CD14-positive monocyte (primary cell): ENCODE data around the gene TMEM140. TPM values are rescaled to one million over a fixed set of nuclear protein-coding genes. Genes with fewer than 3 reads are reported as not detected.
A peak's percentile ranks its signal among the peaks of the same experiment; 100 is the strongest.

ENCODE experiments used
- DNase-seq, 3 donors: peaks; one replicate each; pipeline ENCODE4 v3.0.0-alpha.2; 2011 to 2022
- H2AFZ ChIP-seq: 2 replicates; pipeline ENCODE4 v1.6.0; 2012; ENCODE audit warnings: mild to moderate bottlenecking, low read depth, low read length, inconsistent platforms; ENCODE audit not compliant: insufficient read depth, poor library complexity, severe bottlenecking
- H3K27ac ChIP-seq, 2 donors: 1 replicate in 1 of 2; 2 replicates in 1 of 2; pipeline ENCODE4 v1.5.1; 2012 to 2013; ENCODE audit warnings: low read length in 2 of 2, control low read depth in 1 of 2, inconsistent platforms in 1 of 2, low read depth in 1 of 2, mild to moderate bottlenecking in 1 of 2
- H3K27me3 ChIP-seq, 2 donors: one replicate each; pipeline versions ENCODE4 v1.6.0 to v1.6.1; 2011 to 2013; ENCODE audit warnings: low read length in 2 of 2; ENCODE audit not compliant: control insufficient read depth in 2 of 2, insufficient read depth in 2 of 2
- H3K36me3 ChIP-seq, 2 donors: replicated peaks in 1 of 2; 1 replicate in 1 of 2; 2 replicates in 1 of 2; pipeline versions ENCODE4 v1.5.1 to v1.6.1; 2012 to 2013; ENCODE audit warnings: low read length in 2 of 2, control low read depth in 1 of 2, inconsistent platforms in 1 of 2, mild to moderate bottlenecking in 1 of 2; ENCODE audit not compliant: insufficient read depth in 2 of 2, control insufficient read depth in 1 of 2
- H3K4me1 ChIP-seq, 2 donors: 1 replicate in 1 of 2; 2 replicates in 1 of 2; pipeline versions ENCODE4 v1.5.1 to v1.6.1; 2012 to 2013; ENCODE audit warnings: low read length in 2 of 2, control low read depth in 1 of 2, inconsistent platforms in 1 of 2, mild to moderate bottlenecking in 1 of 2, moderate library complexity in 1 of 2; ENCODE audit not compliant: insufficient read depth in 2 of 2, control insufficient read depth in 1 of 2
- H3K4me2 ChIP-seq: replicated peaks from 2 replicates; pipeline ENCODE3; 2012; ENCODE audit warnings: low read length, moderate library complexity, mild to moderate bottlenecking; ENCODE audit not compliant: poor library complexity, severe bottlenecking; ENCODE audit errors: extremely low read depth
- H3K4me3 ChIP-seq, 3 experiments: fragments of 200-600 bp in 1 of 3; sonication (generic) in 1 of 3; replicated peaks in 1 of 3; 1 replicate in 2 of 3; 2 replicates in 1 of 3; pipeline ENCODE4 v1.5.1; 2011 to 2013; ENCODE audit warnings: low read length in 3 of 3, mild to moderate bottlenecking in 3 of 3, control low read depth in 2 of 3, low read depth in 2 of 3, inconsistent platforms in 1 of 3, moderate library complexity in 1 of 3
- H3K79me2 ChIP-seq: 2 replicates; pipeline ENCODE4 v1.6.0; 2012; ENCODE audit warnings: mild to moderate bottlenecking, control low read depth, inconsistent platforms, low read length, moderate library complexity; ENCODE audit not compliant: insufficient read depth
- H3K9ac ChIP-seq: 2 replicates; pipeline ENCODE4 v1.6.0; 2017; ENCODE audit warnings: low read length, mild to moderate bottlenecking; ENCODE audit not compliant: insufficient read depth, poor library complexity, severe bottlenecking
- H3K9me3 ChIP-seq, 2 donors: replicated peaks in 1 of 2; 1 replicate in 1 of 2; 2 replicates in 1 of 2; pipeline versions ENCODE4 v1.5.1 to v1.6.1; 2012 to 2013; ENCODE audit warnings: low read length in 2 of 2, control low read depth in 1 of 2; ENCODE audit not compliant: control insufficient read depth in 1 of 2, insufficient read depth in 1 of 2
- H4K20me1 ChIP-seq: 2 replicates; pipeline ENCODE4 v1.6.0; 2012; ENCODE audit warnings: mild to moderate bottlenecking, low read length, control low read depth, moderate library complexity; ENCODE audit not compliant: insufficient read depth
- H3K27ac Mint-ChIP-seq, 7 donors: one replicate each; pipeline ENCODE4 v1.8.0; 2020; ENCODE audit warnings: mild to moderate bottlenecking in 7 of 7, mixed read lengths in 7 of 7, moderate library complexity in 6 of 7, inconsistent platforms in 2 of 7
- H3K27me3 Mint-ChIP-seq, 3 donors: one replicate each; pipeline ENCODE4 v1.8.0; 2021 to 2022; ENCODE audit warnings: low read depth in 3 of 3, mild to moderate bottlenecking in 3 of 3, mixed read lengths in 3 of 3, moderate library complexity in 3 of 3, inconsistent platforms in 1 of 3
- H3K36me3 Mint-ChIP-seq, 2 donors: one replicate each; pipeline ENCODE4 v1.8.0; 2020; ENCODE audit warnings: mixed read lengths in 2 of 2, inconsistent platforms in 1 of 2, mild to moderate bottlenecking in 1 of 2
- H3K4me1 Mint-ChIP-seq: one replicate; pipeline ENCODE4 v1.8.0; 2020; ENCODE audit warnings: mild to moderate bottlenecking, mixed read lengths
- H3K4me3 Mint-ChIP-seq, 2 donors: one replicate each; pipeline ENCODE4 v1.8.0; 2020; ENCODE audit warnings: mild to moderate bottlenecking in 2 of 2, mixed read lengths in 2 of 2, moderate library complexity in 1 of 2
- H3K9me3 Mint-ChIP-seq, 7 donors: one replicate each; pipeline ENCODE4 v1.8.0; 2020 to 2022; ENCODE audit warnings: mixed read lengths in 7 of 7, mild to moderate bottlenecking in 6 of 7, moderate library complexity in 6 of 7, inconsistent platforms in 2 of 7
- CTCF ChIP-seq: fragments of 200-600 bp; IDR thresholded peaks from one replicate; pipeline ENCODE4 v1.8.0; 2022; ENCODE audit warnings: antibody characterized with exemption, mild to moderate bottlenecking
- WGBS: methylation state at CpG from one replicate; pipeline ENCODE4 v1.1.5; 2013; ENCODE audit warnings: missing lambda C conversion rate; ENCODE audit not compliant: insufficient coverage; 5-methylcytosine and 5-hydroxymethylcytosine counted together
- intact Hi-C, 2 donors: fragments of 100-400 bp; cut with micrococcal nuclease; formaldehyde crosslinking; loops; one replicate each; pipeline versions ENCODE4 v1.15.0 to v1.15.1; 2023
- polyA plus RNA-seq, 3 donors: library from polyadenylated mRNA; depleted of rRNA in 1 of 3; unstranded in 2 of 3; stranded (reverse) in 1 of 3; fragments of 300-500 nt in 2 of 3; fragments of >200 nt in 1 of 3; fragmentation: Illumina TruSeq in 2 of 3; gene quantifications; 1 replicate in 2 of 3; 2 replicates in 1 of 3; pipeline ENCODE4 v1.2.3, GENCODE V29; 2012 to 2021

TMEM140 gene
- polyA plus RNA-seq, 3 donors = 2.9 to 14.7 (median 10.6) TPM

GRCh38 chr7:135143885-135144668, 3.8 kb upstream of the TMEM140 start:
- no peaks in the 10 kb centered on the region for H3K9me3 Mint-ChIP-seq
- peaks cover 0 to 2% (median 0%) of the 10 kb centered on the region in 3 donors for H3K27me3 Mint-ChIP-seq
- H3K36me3 ChIP-seq = no peaks in the 10 kb centered on the region
- H3K4me3 Mint-ChIP-seq = no peak overlapping the region
- peaks cover 0 to 3% of the 10 kb centered on the region in 2 donors for H3K36me3 Mint-ChIP-seq
- H4K20me1 ChIP-seq = no peaks in the 10 kb centered on the region
- no peak overlapping the region for H3K4me2 ChIP-seq
- DNase-seq = no peak
- no peaks in the 10 kb centered on the region for H3K27me3 ChIP-seq
- H3K4me3 ChIP-seq = no peak overlapping the region
- intact Hi-C loops = no loop called here
- WGBS = 100% methylated on average over 1 of the region's 3 CpGs
- no peak overlapping the region for H3K27ac ChIP-seq
- no peak overlapping the region for H3K9ac ChIP-seq
- peaks cover 12% of the 10 kb centered on the region for H3K79me2 ChIP-seq
- H2AFZ ChIP-seq = no peak overlapping the region
- TF ChIP-seq CTCF = no peak
- H3K4me1 Mint-ChIP-seq = peaks cover 24% of the 10 kb centered on the region
- H3K9me3 ChIP-seq = no peaks in the 10 kb centered on the region
- H3K27ac Mint-ChIP-seq = peak overlapping the region in 1 of 7 donors; percentile 70
- peaks cover 19 to 21% of the 10 kb centered on the region in 2 donors for H3K4me1 ChIP-seq

- Histone ChIP-seq H3K9ac (peak overlapping the region; percentile 81), H2AFZ (peak overlapping the region; percentile 87), H3K79me2 (peaks cover 34% of the 10 kb centered on the region), H3K9me3 (no peaks in the 10 kb centered on the region), H3K4me1 (peaks cover 50 to 54% of the 10 kb centered on the region in 2 donors), H3K27ac (peak overlapping the region; percentile 89 to 99), H3K4me3 (peak overlapping the region; percentile 68 to 98 (median 81)), H3K36me3 (no peaks in the 10 kb centered on the region), H4K20me1 (no peaks in the 10 kb centered on the region), H3K4me2 (peak overlapping the region; percentile 77), H3K27me3 (no peaks in the 10 kb centered on the region)
- Mint-ChIP-seq H3K4me3 (peak overlapping the region; percentile 96), H3K27ac (peak overlapping the region; percentile 93 to 99 (median 96)), H3K36me3 (peaks cover 4 to 15% of the 10 kb centered on the region in 2 donors), H3K4me1 (peaks cover 56% of the 10 kb centered on the region), H3K27me3 (peaks cover 0 to 2% (median 0%) of the 10 kb centered on the region in 3 donors), H3K9me3 (no peaks in the 10 kb centered on the region)
- TF ChIP-seq CTCF = no peak
- 0% methylated on average over 3 of the region's 6 CpGs for WGBS
- intact Hi-C loops = loop anchor here in 1 of 2 donors (5.0 kb wide), 1 partner anchor 65 kb away; the partner anchor contains the start of gene WDR91
- peak; percentile 29 to 39 (median 35) for DNase-seq
These were observed 452 bp upstream of the TMEM140 start for GRCh38 chr7:135147341-135147898.
